ENCODE measurements around the gene THBS3. TPM values are rescaled to one million over a fixed set of nuclear protein-coding genes. Genes with fewer than 3 reads are reported as not detected.
"Not testable (repeated sequence)": the region's sequence is repeated elsewhere in the genome, so short reads cannot be mapped to it uniquely, and the experiment has no call there.

THBS3 gene
- total RNA-seq, 1 experiment from 2014 or later, result 36.8 TPM

- H3K27me3 Mint-ChIP-seq (ENCODE audit: unreplicated experiment), result no peaks in the 10 kb centered on the region
- H3K36me3 Mint-ChIP-seq (ENCODE audit: insufficient read depth, unreplicated experiment), result peaks cover 3% of the 10 kb centered on the region
- peaks cover 7% of the 10 kb centered on the region for H3K4me1 Mint-ChIP-seq (ENCODE audit: low read depth, unreplicated experiment)
- intact Hi-C loops (cut with micrococcal nuclease; ENCODE audit: unreplicated experiment), result no loop called here
- BruUV-seq (replicated peaks), result no TSS peak
- DNase-seq, result no peak
- H3K4me3 Mint-ChIP-seq (ENCODE audit: low read depth, unreplicated experiment), result no peak overlapping the region
- no peak for TF ChIP-seq CTCF (IDR thresholded peaks at IDR 0.05; ENCODE audit: unreplicated experiment)
- H3K9me3 Mint-ChIP-seq (ENCODE audit: low read depth, unreplicated experiment), result no peaks in the 10 kb centered on the region
- CTCF ChIA-PET, result no interaction called here
- no peak overlapping the region for H3K27ac Mint-ChIP-seq (ENCODE audit: unreplicated experiment)
These were observed 11.3 kb upstream of the THBS3 start for GRCh38 chr1:155218854-155219591.

GRCh38 chr1:155214702-155215101 is 7.0 kb upstream of the THBS3 start:
- H3K27me3 Mint-ChIP-seq (ENCODE audit: unreplicated experiment); H3K4me3 Mint-ChIP-seq (ENCODE audit: low read depth, unreplicated experiment); H3K9me3 Mint-ChIP-seq (ENCODE audit: low read depth, unreplicated experiment); H3K27ac Mint-ChIP-seq (ENCODE audit: unreplicated experiment); DNase-seq; BruUV-seq (replicated peaks); H3K36me3 Mint-ChIP-seq (ENCODE audit: insufficient read depth, unreplicated experiment); CTCF ChIA-PET; intact Hi-C loops (cut with micrococcal nuclease; ENCODE audit: unreplicated experiment); H3K4me1 Mint-ChIP-seq (ENCODE audit: low read depth, unreplicated experiment): not testable (repeated sequence)

- Mint-ChIP-seq H3K36me3 (ENCODE audit: insufficient read depth, unreplicated experiment) (peaks cover 25% of the 10 kb centered on the region), H3K4me1 (ENCODE audit: low read depth, unreplicated experiment) (peaks cover 25% of the 10 kb centered on the region)
- H3K4me3 Mint-ChIP-seq (ENCODE audit: low read depth, unreplicated experiment); H3K27ac Mint-ChIP-seq (ENCODE audit: unreplicated experiment); H3K27me3 Mint-ChIP-seq (ENCODE audit: unreplicated experiment); intact Hi-C loops (cut with micrococcal nuclease; ENCODE audit: unreplicated experiment); BruUV-seq (replicated peaks); CTCF ChIA-PET; DNase-seq; H3K9me3 Mint-ChIP-seq (ENCODE audit: low read depth, unreplicated experiment): not testable (repeated sequence)
These were observed 4.3 kb upstream of the THBS3 start for GRCh38 chr1:155212051-155212440.

- CTCF ChIA-PET; H3K27me3 Mint-ChIP-seq (ENCODE audit: unreplicated experiment); BruUV-seq (replicated peaks); DNase-seq; H3K27ac Mint-ChIP-seq (ENCODE audit: unreplicated experiment); H3K9me3 Mint-ChIP-seq (ENCODE audit: low read depth, unreplicated experiment); intact Hi-C loops (cut with micrococcal nuclease; ENCODE audit: unreplicated experiment); H3K4me3 Mint-ChIP-seq (ENCODE audit: low read depth, unreplicated experiment): not testable (repeated sequence)
- H3K4me1 Mint-ChIP-seq (ENCODE audit: low read depth, unreplicated experiment), result peaks cover 30% of the 10 kb centered on the region
- peaks cover 25% of the 10 kb centered on the region for H3K36me3 Mint-ChIP-seq (ENCODE audit: insufficient read depth, unreplicated experiment)
These were observed 3.8 kb upstream of the THBS3 start for GRCh38 chr1:155211381-155212050.

GRCh38 chr1:155210314-155211104 is 2.8 kb upstream of the THBS3 start:
- BruUV-seq (replicated peaks), result no TSS peak
- H3K4me1 Mint-ChIP-seq (ENCODE audit: low read depth, unreplicated experiment), result peaks cover 30% of the 10 kb centered on the region
- TF ChIP-seq CTCF (IDR thresholded peaks at IDR 0.05; ENCODE audit: unreplicated experiment), result no peak
- no peak for DNase-seq
- no peaks in the 10 kb centered on the region for H3K27me3 Mint-ChIP-seq (ENCODE audit: unreplicated experiment)
- CTCF ChIA-PET, result no interaction called here
- no peak overlapping the region for H3K27ac Mint-ChIP-seq (ENCODE audit: unreplicated experiment)
- peak overlapping the region; percentile 98 for H3K4me3 Mint-ChIP-seq (ENCODE audit: low read depth, unreplicated experiment)
- intact Hi-C loops (cut with micrococcal nuclease; ENCODE audit: unreplicated experiment), result no loop called here
- peaks cover 25% of the 10 kb centered on the region for H3K36me3 Mint-ChIP-seq (ENCODE audit: insufficient read depth, unreplicated experiment)
- no peaks in the 10 kb centered on the region for H3K9me3 Mint-ChIP-seq (ENCODE audit: low read depth, unreplicated experiment)
